Measurements from ENCODE around the gene RTKN. TPM values are rescaled to one million over a fixed set of nuclear protein-coding genes. Genes with fewer than 3 reads are reported as not detected.

The RTKN gene
- total RNA-seq, 4 donors from 2014 or later: 2.2 to 17.6 (median 5.9) TPM

- in situ Hi-C loops (cut with MboI; ENCODE audit: low sequenced_read_pairs in 4 of 4): no loop called here
- DNase-seq (no peak), ATAC-seq (no peak)
- H3K4me3 ChIP-seq: no peak overlapping the region
- intact Hi-C loops (cut with DNase I; ENCODE audit: low total_unique reads): no loop called here
- H3K36me3 ChIP-seq: no peaks in the 10 kb centered on the region
- peaks cover 4 to 14% of the 10 kb centered on the region in 2 donors for H3K4me1 ChIP-seq
- H3K27me3 ChIP-seq: peaks cover 11 to 22% (median 19%) of the 10 kb centered on the region in 3 donors
- no peak overlapping the region for H3K27ac ChIP-seq
- no peaks in the 10 kb centered on the region for H3K9me3 ChIP-seq
- TF ChIP-seq POLR2A (IDR thresholded peaks at IDR 0.05) (no peak), CTCF (IDR thresholded peaks at IDR 0.05 in 4 of 5, conservative IDR thresholded peaks at IDR 0.05 in 1 of 5) (no peak)
Observed at GRCh38 chr2:74413001-74413698, 28.6 kb downstream of the RTKN start.

GRCh38 chr2:74407682-74408081 lies 34.1 kb downstream of the RTKN start:
- Histone ChIP-seq H3K27me3 (peaks cover 0 to 3% (median 0%) of the 10 kb centered on the region in 3 donors), H3K27ac (no peak overlapping the region), H3K4me3 (no peak overlapping the region), H3K4me1 (no peaks in the 10 kb centered on the region), H3K36me3 (no peaks in the 10 kb centered on the region), H3K9me3 (no peaks in the 10 kb centered on the region)
- in situ Hi-C loops (cut with MboI; ENCODE audit: low sequenced_read_pairs in 4 of 4) (no loop called here), intact Hi-C loops (cut with DNase I; ENCODE audit: low total_unique reads) (no loop called here)
- TF ChIP-seq POLR2A (IDR thresholded peaks at IDR 0.05) (no peak), CTCF (IDR thresholded peaks at IDR 0.05 in 4 of 5, conservative IDR thresholded peaks at IDR 0.05 in 1 of 5) (no peak)
- ATAC-seq: no peak
- DNase-seq: no peak

GRCh38 chr2:74406035-74406434 lies 35.7 kb downstream of the RTKN start:
- no peak overlapping the region for H3K27ac ChIP-seq
- H3K4me3 ChIP-seq: no peak overlapping the region
- H3K36me3 ChIP-seq: no peaks in the 10 kb centered on the region
- in situ Hi-C loops (cut with MboI; ENCODE audit: low sequenced_read_pairs in 4 of 4): no loop called here
- H3K9me3 ChIP-seq: no peaks in the 10 kb centered on the region
- no peak for TF ChIP-seq CTCF (IDR thresholded peaks at IDR 0.05 in 4 of 5, conservative IDR thresholded peaks at IDR 0.05 in 1 of 5)
- TF ChIP-seq POLR2A (IDR thresholded peaks at IDR 0.05): no peak
- H3K27me3 ChIP-seq: peaks cover 0 to 3% (median 0%) of the 10 kb centered on the region in 3 donors
- intact Hi-C loops (cut with DNase I; ENCODE audit: low total_unique reads): no loop called here
- DNase-seq (no peak), ATAC-seq (no peak)
- no peaks in the 10 kb centered on the region for H3K4me1 ChIP-seq

- Histone ChIP-seq H3K27ac (no peak overlapping the region), H3K36me3 (no peaks in the 10 kb centered on the region), H3K27me3 (no peaks in the 10 kb centered on the region), H3K4me3 (no peak overlapping the region), H3K9me3 (no peaks in the 10 kb centered on the region), H3K4me1 (no peaks in the 10 kb centered on the region)
- no peak for DNase-seq
- in situ Hi-C loops (cut with MboI; ENCODE audit: low sequenced_read_pairs in 4 of 4) (no loop called here), intact Hi-C loops (cut with DNase I; ENCODE audit: low total_unique reads) (no loop called here)
- no peak for ATAC-seq
- TF ChIP-seq CTCF (IDR thresholded peaks at IDR 0.05 in 4 of 5, conservative IDR thresholded peaks at IDR 0.05 in 1 of 5) (no peak), POLR2A (IDR thresholded peaks at IDR 0.05) (no peak)
Observed at GRCh38 chr2:74401891-74402290, 39.8 kb downstream of the RTKN start.
